GM21786 (cell line): ENCODE results near the gene COG4.

Experiments used
- ATAC-seq: cut with Tn5 transposase; IDR thresholded peaks from one replicate; pipeline ENCODE4 v1.9.1; 2021; ENCODE audit not compliant: unreplicated experiment

COG4 gene

DNA sequence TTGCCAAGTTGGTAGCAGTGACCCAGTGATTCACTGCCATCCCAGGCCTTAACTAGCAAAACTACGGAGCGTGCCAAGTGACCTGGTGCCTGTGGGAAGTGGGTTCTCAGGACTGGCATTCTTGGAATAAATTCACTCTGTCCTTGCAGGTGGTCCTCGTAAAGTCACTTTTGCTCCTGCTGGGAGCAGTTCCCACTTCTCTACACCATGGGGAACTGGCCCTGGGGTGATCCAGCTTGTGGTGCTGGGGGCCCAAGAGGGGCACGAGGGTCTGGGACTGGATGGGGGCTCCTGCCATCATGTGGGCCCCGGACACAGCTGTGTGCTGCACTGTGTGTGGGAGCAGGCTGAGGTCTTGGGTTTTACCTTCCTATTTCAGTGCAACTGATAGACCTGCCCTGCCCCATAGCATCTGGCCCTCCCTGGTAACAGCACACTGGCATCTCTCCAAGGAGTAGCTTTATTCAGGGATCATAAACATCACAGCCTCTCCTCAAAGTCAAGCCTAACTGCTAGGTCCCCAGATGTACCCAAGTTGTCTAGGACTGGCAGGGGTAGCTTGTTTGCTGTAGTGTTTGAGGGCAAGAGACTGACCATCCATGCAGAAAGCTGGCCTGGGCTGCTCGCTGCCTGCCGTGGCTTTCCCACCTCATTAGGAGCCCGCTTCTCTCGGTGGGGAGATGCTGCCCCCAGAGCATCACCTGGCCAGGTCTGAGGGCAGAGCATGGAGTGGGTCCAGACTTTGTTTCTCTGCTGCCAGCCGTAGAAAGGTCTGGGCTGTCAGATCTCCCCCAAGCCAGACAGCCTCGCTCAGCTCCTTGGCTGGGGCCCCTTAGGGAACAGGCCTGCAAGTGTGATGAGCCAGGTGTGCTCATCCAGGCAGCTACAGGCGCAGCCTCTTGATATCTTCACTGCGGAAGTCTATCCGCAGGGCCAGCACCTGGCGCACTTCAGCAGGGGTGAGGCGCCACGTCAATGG, 42.9 kb downstream of the COG4 start:
- ATAC-seq = no peak

DNA sequence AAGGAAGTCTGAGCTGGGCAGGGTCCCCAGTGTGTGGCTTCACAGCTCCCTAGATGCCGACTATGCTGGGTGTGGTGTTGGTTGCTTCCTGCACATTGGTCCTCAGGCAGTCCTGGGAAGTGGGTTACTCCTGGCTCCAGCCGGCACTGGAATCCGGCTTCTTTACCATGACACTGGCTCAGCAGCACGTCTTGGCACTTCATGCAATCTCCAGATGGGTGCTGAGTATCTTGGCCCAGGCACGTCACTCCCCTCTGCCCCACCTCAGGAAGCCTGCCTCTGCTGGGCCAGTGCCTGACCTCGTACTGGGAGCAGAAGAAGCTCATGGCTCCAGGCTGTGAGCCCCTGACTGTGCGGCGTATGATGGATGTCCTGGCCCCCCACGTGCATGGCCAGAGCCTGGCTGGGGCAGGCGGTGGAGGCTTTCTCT, 44.4 kb downstream of the COG4 start:
- ATAC-seq = no peak

DNA sequence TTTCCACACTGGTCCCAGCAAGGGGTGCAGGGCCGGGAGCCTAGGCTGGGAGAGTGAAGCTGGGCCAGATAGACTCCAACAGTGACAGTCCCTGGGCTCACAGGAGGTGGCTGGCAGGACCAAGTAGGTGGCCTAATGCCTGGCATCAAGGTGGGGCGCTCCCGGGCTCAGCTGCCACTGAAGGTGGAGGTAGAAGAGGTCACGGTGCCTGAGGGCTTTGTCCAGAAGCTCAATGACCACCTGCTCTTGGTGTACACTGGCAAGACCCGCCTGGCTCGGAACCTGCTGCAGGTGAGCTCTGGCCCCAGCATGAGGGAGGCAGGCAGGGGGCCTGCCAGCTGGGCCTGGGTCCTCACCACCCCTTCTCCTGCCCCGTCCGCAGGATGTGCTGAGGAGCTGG, 45.2 kb downstream of the COG4 start:
- ATAC-seq = no peak

DNA sequence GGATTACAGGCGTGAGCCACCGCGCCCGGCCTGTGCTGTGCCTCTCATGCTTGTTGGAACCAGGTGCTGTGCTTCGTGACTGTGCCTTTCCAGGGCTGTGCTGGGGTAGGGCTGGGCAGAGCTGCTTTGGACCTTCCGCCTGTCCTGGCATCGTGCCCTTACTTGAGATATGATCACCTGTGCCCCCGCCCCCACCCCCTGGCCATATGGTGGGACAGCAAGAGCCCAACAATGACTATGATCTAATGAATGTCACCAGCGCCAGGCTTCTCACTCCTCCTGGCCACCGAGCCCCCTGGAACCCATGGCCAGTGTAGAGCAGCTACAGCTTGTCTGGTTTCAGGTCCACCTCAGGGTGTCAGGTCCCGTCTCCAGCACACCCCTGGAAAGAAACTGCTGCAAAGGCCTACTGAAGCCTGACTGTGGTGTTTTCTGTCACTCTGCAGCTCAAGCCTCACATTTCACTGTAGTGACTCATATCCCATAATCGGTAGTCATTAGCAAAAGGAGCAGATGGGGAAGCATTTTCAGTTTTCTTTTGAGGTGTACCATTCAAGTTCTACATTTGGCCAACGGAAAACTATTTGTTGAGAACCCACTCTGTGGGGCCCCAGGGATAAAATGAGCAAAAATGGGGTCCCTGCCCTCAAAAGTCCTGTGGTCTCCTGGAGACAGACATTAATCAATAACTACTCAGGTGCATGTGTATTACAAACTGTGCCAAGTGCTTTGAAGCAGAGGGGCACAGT, 46.9 kb downstream of the COG4 start:
- ATAC-seq = peak; percentile 93

DNA sequence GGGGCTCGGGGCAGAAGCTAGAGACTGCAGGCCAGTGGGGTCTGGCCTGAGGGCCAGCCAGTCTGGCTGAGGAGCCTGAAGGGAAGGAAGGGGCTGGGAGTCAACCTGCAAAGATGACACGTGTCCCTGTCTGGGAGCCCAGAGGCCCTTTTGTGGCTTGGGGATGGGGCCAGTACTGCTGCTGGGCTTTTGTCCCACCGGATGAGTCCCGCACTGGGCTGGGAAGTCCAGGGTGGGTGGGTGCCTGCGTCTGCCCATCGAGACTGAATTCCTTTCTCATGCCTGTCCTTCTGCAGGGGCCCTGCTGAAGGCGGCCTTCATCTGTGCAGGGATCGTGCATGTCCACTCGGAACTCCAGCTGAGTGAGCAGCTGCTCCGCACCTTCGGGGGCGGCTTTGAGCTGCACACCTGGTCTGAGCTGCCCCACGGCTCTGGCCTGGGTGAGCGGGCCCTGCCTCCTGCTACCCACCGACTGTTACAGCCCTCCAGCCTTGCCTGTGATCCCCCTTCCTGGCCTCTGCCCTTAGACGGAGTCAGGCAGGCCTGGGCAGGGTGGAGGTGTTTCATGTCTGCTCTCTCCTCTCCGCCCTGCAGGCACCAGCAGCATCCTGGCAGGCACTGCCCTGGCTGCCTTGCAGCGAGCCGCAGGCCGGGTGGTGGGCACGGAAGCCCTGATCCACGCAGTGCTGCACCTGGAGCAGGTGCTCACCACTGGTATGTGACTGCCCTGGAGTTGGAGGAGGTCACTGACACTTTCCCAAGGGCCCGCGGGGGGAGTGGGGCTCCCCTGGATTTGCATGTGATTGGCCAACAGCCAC, 48.1 kb downstream of the COG4 start:
- ATAC-seq = no peak

DNA sequence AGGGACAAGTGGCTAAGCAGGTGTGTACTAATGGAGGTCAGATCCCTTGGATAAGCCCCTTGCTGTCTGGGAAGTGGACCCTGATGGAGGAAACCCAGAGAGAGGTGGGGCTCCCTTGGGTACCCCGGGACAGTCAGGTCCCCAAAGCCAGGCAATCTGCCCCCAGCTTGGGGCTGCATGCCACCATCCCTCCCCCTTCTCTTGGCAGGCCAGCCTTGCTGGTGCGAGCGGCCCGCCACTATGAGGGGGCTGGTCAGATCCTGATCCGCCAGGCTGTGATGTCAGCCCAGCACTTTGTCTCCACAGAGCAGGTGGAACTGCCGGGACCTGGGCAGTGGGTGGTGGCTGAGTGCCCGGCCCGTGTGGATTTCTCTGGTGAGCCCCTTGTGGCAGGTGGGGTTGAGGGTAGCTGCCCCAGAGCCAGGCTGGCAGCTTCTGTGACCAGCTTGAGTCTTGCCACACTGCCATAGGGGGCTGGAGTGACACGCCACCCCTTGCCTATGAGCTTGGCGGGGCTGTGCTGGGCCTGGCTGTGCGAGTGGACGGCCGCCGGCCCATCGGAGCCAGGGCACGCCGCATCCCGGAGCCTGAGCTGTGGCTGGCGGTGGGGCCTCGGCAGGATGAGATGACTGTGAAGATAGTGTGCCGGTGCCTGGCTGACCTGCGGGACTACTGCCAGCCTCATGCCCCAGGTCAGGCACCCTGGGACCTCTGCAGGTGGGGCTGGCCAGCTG, 48.9 kb downstream of the COG4 start:
- no peak for ATAC-seq

DNA sequence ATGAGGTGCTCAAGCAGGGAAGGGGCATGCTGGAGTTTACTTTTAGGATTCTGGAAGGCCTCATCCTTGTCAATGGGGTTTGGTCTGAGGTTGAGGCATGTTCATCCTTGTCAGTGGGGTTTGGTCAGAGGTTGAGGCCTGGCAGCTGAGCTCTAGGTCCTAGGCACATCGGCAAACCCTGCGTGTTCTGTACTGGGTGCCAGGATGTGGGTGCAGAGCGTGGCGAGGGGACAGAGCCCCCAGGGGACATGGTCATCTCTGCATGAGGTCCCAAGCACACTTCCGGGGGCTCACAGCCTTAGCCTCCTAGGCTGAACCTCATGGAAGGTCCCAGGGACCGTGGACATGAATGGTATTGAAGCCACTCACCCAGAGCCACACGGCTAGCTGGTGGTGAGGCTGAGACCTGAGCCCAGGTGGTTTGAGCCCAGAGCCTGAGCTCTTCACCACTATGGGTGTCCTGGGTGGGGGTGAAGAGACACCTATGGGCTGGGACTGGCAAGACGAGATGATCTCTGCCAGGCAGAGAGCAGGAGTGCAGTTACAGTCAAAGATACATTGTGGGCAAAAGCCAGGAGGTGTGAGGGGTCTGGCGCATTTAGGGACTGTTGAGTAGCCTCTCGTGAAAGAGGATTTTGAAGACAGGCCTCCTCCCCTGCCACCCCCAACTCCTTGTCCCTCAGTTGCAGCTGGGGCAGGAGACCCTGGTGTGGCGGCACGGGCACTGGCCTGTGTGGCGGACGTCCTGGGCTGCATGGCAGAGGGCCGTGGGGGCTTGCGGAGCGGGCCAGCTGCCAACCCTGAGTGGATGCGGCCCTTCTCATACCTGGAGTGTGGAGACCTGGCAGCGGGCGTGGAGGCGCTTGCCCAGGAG, 49.7 kb downstream of the COG4 start:
- no peak for ATAC-seq

DNA sequence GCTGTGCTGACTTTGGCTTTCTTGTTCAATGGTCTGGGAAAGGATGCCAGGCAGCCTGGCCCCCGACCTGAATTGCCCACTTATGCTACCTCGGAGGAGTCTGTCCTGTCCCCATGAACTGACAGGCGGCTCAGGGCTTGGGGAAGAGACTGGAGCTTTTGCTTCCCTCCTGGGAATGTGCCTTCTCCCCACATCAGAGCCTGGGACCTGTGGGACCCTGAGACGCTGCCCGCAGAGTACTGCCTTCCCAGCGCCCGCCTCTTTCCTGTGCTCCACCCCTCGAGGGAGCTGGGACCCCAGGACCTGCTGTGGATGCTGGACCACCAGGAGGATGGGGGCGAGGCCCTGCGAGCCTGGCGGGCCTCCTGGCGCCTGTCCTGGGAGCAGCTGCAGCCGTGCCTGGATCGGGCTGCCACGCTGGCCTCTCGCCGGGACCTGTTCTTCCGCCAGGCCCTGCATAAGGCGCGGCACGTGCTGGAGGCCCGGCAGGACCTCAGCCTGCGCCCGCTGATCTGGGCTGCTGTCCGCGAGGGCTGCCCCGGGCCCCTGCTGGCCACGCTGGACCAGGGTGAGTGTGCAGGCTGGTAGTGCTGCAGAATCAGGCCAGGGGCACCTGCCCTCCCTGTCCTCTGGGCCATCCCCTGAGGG, 50.4 kb downstream of the COG4 start:
- no peak for ATAC-seq

DNA sequence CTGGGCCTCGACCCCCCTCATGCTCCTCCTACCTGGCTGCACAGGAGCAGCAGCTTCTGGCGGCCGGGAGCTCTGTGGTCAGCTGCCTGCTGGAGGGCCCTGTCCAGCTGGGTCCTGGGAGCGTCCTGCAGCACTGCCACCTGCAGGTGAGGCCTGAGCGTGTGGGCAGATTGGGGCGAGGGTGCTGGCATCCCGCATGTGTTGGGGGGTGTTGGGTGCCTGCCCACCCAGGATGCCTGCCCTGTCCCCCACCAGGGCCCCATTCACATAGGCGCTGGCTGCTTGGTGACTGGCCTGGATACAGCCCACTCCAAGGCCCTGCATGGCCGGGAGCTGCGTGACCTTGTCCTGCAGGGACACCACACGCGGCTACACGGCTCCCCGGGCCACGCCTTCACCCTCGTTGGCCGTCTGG, 52.4 kb downstream of the COG4 start:
- ATAC-seq = no peak

DNA sequence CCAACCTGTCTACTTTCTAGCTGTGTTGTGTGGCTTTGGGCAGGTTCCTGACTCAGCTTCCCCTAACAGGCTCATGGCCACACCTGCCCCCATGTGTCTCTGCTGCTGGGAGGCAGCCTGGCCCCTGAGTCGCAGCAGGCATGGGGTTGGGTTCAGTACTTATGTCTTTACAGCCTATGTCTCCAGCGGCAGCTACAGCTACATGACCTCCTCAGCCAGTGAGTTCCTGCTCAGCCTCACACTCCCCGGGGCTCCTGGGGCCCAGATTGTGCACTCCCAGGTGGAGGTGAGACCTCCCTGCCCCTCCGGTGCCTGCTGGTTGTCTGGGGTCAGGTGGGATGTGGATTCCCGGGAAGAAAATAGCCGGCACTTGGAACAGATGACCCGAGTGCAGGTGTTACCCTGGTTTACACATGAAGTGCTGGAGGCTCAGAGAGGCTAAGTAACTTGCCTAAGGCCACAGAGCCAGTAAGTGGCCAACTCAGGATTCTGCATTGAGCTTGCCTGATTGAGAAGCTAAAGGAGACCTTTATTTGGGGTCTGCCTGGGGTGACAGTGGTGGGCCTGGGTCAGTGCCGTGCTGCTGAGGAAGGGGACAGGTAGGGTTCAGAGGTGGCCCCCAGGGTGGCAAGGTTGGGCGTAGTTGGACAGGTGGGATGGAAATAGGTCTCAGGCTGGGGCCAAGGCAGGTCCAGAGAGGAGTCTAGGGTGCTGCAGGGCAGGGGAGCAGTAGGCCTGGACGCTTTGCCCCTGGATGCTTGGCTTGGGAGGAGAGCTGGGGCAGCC, 53.0 kb downstream of the COG4 start:
- no peak for ATAC-seq

DNA sequence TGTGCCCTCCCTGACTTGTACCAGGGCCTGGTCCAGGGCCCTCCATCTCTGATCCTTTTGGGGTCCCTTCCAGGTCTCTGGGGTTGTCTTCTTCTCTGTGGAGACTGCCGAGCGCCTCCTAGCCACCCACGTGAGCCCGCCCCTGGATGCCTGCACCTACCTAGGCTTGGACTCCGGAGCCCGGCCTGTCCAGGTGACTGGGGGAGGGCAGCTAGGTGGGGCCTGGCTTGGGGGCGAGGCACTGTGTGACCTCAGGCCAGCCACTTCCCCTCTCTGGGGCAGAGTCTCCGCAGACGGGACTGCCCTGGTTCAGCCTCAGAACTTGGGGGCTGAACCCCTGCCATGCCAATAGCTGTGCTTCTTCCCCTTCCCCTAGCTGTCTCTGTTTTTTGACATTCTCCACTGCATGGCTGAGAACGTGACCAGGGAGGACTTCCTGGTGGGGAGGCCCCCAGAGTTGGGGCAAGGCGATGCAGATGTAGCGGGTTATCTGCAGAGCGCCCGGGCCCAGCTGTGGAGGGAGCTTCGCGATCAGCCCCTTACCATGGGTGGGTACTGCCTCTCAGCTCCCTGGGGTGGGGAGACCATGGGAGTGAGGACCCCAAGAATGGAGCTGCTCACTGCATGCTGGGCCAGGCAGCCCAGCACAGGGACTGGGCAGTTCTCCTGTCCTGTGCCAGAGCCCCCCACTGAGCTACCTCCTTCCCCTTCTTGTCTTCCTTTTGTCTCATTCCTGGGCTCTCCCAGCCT, 54.4 kb downstream of the COG4 start:
- ATAC-seq = no peak

DNA sequence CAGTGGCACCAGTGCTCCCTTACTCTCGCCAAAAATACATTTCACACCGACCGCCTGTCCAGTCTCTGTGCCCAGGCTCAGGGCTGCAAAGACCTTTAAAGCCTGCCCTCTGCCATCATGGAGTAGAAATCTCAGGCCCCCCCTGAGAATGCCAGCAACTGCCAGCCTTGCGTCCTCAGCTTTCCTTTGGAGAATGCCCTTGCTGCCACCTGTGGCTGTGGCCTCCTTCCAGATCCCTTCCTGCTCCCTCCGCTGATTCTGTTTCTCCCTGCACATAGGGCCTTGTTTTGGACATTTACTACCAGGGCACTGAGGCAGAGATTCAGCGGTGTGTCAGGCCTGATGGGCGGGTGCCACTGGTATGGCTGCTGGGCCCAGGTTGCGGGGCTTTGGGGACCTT, 55.7 kb downstream of the COG4 start:
- ATAC-seq = no peak

DNA sequence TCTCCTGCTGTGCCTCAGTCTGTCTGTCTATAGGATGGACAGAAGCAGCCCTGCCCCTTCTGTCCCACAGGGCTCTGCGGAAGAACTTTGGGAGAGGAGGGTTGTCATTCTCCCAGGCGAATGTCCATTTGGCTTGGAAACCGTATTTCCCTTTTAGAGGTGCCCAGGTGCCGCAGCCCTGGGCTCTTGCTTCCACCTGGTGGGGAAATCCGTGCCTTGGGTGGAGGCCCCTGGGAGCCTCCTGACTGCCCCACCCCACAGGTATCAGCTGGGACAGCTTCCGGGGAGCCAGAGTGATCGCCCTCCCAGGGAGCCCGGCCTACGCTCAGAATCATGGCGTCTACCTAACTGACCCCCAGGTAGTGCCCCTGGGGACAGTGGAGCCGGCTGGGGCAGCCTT, 56.2 kb downstream of the COG4 start:
- ATAC-seq = no peak

DNA sequence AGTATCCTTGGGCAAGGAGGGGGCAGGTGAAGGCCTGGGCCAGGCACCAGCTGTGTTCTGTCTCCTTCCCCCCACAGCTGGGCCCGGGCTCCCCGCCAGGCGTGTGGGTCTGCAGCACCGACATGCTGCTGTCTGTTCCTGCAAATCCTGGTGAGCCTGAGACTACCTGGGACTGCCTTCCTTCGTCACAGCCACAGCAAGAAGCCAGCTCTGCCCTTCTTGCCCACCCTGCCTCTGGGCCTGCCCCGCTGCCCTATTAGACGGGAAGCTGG, 56.6 kb downstream of the COG4 start:
- no peak for ATAC-seq

DNA sequence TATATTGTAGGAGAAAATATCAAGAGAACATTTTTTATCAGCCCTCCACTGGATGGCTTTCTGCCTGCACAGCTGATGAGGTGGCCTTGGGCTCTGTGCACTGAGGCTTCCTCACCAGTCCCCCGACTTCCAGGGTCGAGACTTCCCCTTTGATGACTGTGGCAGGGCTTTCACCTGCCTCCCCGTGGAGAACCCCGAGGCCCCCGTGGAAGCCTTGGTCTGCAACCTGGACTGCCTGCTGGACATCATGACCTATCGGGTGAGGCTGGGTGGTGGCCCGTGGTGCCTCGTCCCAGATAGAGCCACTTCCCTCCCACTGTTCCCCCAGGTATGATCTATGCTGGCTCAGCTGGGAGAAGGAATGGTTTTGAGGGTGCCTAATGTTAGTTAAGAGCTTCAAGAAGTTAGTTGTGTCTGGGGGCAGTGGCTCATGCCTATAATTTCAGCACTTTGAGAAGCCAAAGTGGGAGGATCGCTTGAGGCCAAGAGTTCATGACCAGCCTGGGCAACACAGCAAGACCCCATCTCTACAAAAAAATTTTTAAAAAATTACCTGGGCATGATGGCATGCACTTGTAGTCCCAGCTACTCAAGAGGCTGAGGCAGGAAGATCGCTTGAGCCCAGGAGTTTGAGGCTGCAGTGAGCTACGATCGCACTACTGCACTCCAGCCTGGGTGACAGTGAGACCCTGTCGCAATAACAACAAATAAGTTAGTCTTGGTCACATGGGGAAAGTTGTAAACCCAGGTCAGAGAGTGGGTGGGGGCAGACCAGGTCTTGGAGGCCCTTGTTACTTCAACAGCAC, 57.2 kb downstream of the COG4 start:
- ATAC-seq = no peak

DNA sequence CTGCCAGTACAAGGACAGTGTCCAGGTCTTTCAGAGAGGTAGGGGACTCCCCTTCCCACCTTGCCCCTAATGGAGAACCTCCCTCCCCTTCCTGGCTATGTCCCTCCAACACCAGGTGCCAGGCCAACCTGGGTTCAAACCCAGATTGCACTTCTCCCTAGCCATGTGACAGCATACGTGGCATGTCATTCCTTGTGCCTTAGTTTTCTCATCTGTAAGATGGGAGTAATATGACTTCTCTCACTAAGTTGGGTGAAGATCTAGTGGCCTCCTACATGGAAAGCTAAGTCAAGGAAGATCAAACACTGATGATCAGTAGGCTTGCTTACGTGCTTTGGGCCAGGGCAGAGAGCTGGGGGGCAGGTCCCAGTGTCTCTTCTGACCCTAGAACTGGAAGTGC, 60.1 kb downstream of the COG4 start:
- no peak for ATAC-seq

DNA sequence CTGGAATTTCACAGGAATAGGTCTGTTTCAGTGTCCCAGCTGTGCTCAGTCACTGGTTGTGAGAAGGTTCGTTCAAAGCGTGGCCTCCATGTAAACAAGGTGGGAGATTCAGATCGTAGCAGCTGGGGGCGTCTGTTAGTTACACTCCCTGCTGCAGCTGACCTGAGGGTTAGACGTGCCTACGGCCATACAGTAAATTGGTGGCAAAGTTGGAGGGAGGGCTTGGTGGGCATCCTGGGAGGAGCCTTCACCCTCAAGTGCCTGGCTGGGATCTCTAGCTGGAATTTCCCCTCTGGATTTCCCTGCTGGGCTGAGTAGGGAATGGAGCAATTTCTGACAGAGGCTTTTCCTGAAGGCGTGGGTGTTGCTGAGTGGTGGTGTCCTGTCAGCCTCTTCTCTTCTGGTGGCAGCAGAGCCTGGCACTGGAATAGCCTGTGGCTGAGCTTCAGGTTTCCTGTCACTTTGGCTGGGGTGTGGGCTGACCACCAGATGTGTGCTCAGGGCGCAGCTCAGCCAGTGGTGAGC, 62.6 kb downstream of the COG4 start:
- no peak for ATAC-seq
